A549 (cell line): ENCODE measurements around the gene ADAP2. TPM values are rescaled to one million over a fixed set of nuclear protein-coding genes. Genes with fewer than 3 reads are reported as not detected.

Experiments
- ATAC-seq, 2 experiments: fragments of 200-7000 bp in 1 of 2; fragments of >200 bp in 1 of 2; cut with Nextera tagmentation in 1 of 2; cut with Tn5 transposase in 1 of 2; 3 replicates each; pipeline versions ENCODE4 v1.8.0 to v1.9.1; 2018 to 2020; ENCODE audit warnings: mild to moderate bottlenecking in 1 of 2, moderate library complexity in 1 of 2
- CTCF ChIA-PET: fragments of 300-600 bp; sonication (Branson Sonifier 250); formaldehyde crosslinking; extraction: SDS; loops from one replicate; lab custom pipeline; 2021; ENCODE audit warnings: antibody characterized with exemption, inconsistent platforms; lab: Yijun Ruan, JAX
- POLR2A ChIA-PET: fragments of 350-600 bp; formaldehyde crosslinking; extraction: SDS; loops from one replicate; lab custom pipeline; 2021; ENCODE audit warnings: antibody characterized with exemption, inconsistent platforms; lab: Yijun Ruan, JAX
- DNase-seq, 2 experiments: peaks; one replicate each; pipeline versions ENCODE4 v3.0.0 to v3.0.0-alpha.2; 2011 to 2016; ENCODE audit warnings: low read depth in 1 of 2, low spot score in 1 of 2
- FAIRE-seq: peaks from 2 replicates; lab custom pipeline; 2011; peaks lifted over from hg19 to GRCh38; lab: Jason Lieb, UNC
- H3K27ac ChIP-seq, 2 experiments: fragments of >200 bp; sonication (Bioruptor Twin); formaldehyde crosslinking; 3 replicates each; pipeline ENCODE4 v1.5.1; 2016 to 2017
- H3K4me1 ChIP-seq: fragments of >200 bp; sonication (Bioruptor Twin); formaldehyde crosslinking; 3 replicates; pipeline ENCODE4 v1.6.1; 2016
- H3K4me2 ChIP-seq: fragments of >200 bp; sonication (Bioruptor Twin); formaldehyde crosslinking; 3 replicates; pipeline ENCODE4 v1.6.1; 2016
- H3K4me3 ChIP-seq: fragments of >200 bp; sonication (Bioruptor Twin); formaldehyde crosslinking; 3 replicates; pipeline ENCODE4 v1.5.1; 2016
- H3K9me3 ChIP-seq: fragments of >200 bp; sonication (Bioruptor Twin); formaldehyde crosslinking; 3 replicates; pipeline ENCODE4 v1.6.1; 2016
- CHD4 ChIP-seq: fragments of 200-600 bp; sonication (generic); IDR thresholded peaks from 2 replicates; pipeline ENCODE4 v1.6.1; 2016; ENCODE audit warnings: antibody characterized with exemption, mild to moderate bottlenecking, borderline replicate concordance
- EHMT2 ChIP-seq: fragments of 200-600 bp; sonication (generic); IDR thresholded peaks from 2 replicates; pipeline ENCODE4 v1.6.1; 2016; ENCODE audit warnings: antibody characterized with exemption, low read depth, mild to moderate bottlenecking, moderate library complexity
- ESRRA ChIP-seq: fragments of 150-350 bp; IDR thresholded peaks from 2 replicates; pipeline ENCODE4 v1.6.1; 2014; ENCODE audit warnings: mild to moderate bottlenecking, low read length, borderline replicate concordance
- FOSB ChIP-seq: fragments of 250-450 bp; sonication (Bioruptor Pico); IDR thresholded peaks from 2 replicates; pipeline ENCODE4 v1.5.0; 2020; ENCODE audit warnings: mild to moderate bottlenecking, moderate library complexity
- HDAC2 ChIP-seq: fragments of 200-600 bp; sonication (generic); IDR thresholded peaks from 2 replicates; pipeline ENCODE4 v1.6.1; 2016
- HEYL ChIP-seq: fragments of 250-450 bp; sonication (Bioruptor Pico); IDR thresholded peaks from 2 replicates; pipeline ENCODE4 v1.8.0; 2021; ENCODE audit warnings: mild to moderate bottlenecking, moderate library complexity
- HMGXB4 ChIP-seq: fragments of 250-450 bp; sonication (Bioruptor Pico); IDR thresholded peaks from 2 replicates; pipeline ENCODE4 v1.5.0; 2021; ENCODE audit warnings: mild to moderate bottlenecking, moderate library complexity, borderline replicate concordance
- HOXB5 ChIP-seq: fragments of 250-450 bp; sonication (Bioruptor Pico); IDR thresholded peaks from 2 replicates; pipeline ENCODE4 v1.5.0; 2020; ENCODE audit warnings: mild to moderate bottlenecking, moderate library complexity
- KDM1A ChIP-seq: fragments of 200-600 bp; sonication (generic); IDR thresholded peaks from 2 replicates; pipeline ENCODE4 v1.6.1; 2016; ENCODE audit warnings: low read depth, mild to moderate bottlenecking
- KDM5A ChIP-seq: fragments of 200-600 bp; sonication (generic); IDR thresholded peaks from 2 replicates; pipeline ENCODE4 v1.6.1; 2016; ENCODE audit warnings: antibody characterized with exemption, mild to moderate bottlenecking
- NFE2L2 ChIP-seq: fragments of 150-350 bp; conservative IDR thresholded peaks from 2 replicates; pipeline ENCODE4 v1.6.1; 2014; ENCODE audit warnings: low read length
- PBX3 ChIP-seq: IDR thresholded peaks from 2 replicates; pipeline ENCODE4 v1.6.1; 2012
- PHF8 ChIP-seq: fragments of 200-600 bp; sonication (generic); IDR thresholded peaks from 2 replicates; pipeline ENCODE4 v1.6.1; 2016; ENCODE audit warnings: low read depth, mild to moderate bottlenecking, antibody characterized with exemption, moderate library complexity, borderline replicate concordance
- POLR2AphosphoS2 ChIP-seq: conservative IDR thresholded peaks from 2 replicates; pipeline ENCODE4 v1.6.1; 2012; ENCODE audit warnings: low read length, improper control_type of control experiment, inconsistent platforms
- RARB ChIP-seq: fragments of 250-450 bp; sonication (Bioruptor Pico); IDR thresholded peaks from 2 replicates; pipeline ENCODE4 v1.8.0; 2021; ENCODE audit warnings: mild to moderate bottlenecking, moderate library complexity
- RCOR1 ChIP-seq: fragments of 150-350 bp; IDR thresholded peaks from 2 replicates; pipeline ENCODE4 v1.6.1; 2014; ENCODE audit warnings: antibody characterized with exemption, low read length, low read depth
- REST ChIP-seq: fragments of 200-600 bp; sonication (generic); IDR thresholded peaks from 2 replicates; pipeline ENCODE4 v1.6.1; 2016; ENCODE audit warnings: antibody characterized with exemption, mild to moderate bottlenecking, moderate library complexity
- SREBF2 ChIP-seq: fragments of 450-650 bp; IDR thresholded peaks from 2 replicates; pipeline ENCODE4 v1.6.1; 2014; ENCODE audit warnings: mild to moderate bottlenecking, moderate library complexity
- TFCP2L1 ChIP-seq: fragments of 250-450 bp; sonication (Bioruptor Pico); IDR thresholded peaks from 2 replicates; pipeline ENCODE4 v1.5.0; 2021; ENCODE audit warnings: mild to moderate bottlenecking
- TP53 ChIP-seq: fragments of 250-450 bp; sonication (Bioruptor Pico); IDR thresholded peaks from 2 replicates; pipeline ENCODE4 v1.5.0; 2021; ENCODE audit warnings: mild to moderate bottlenecking, moderate library complexity
- ZC3H11A ChIP-seq: fragments of 450-650 bp; IDR thresholded peaks from 2 replicates; pipeline ENCODE4 v1.6.1; 2014; ENCODE audit warnings: antibody characterized with exemption, mild to moderate bottlenecking
- ZFP36 ChIP-seq: fragments of 450-650 bp; IDR thresholded peaks from 2 replicates; pipeline ENCODE4 v1.6.1; 2014; ENCODE audit warnings: borderline replicate concordance; ENCODE audit not compliant: partially characterized antibody
- WGBS: methylation state at CpG from one replicate; pipeline ENCODE4 v1.1.6; 2017; ENCODE audit errors: missing lambda C conversion rate; 5-methylcytosine and 5-hydroxymethylcytosine counted together
- polyA plus RNA-seq, 4 experiments: library from polyadenylated mRNA; depleted of rRNA in 3 of 4; stranded (reverse); fragments of >200 nt; fragmentation: RNase III in 1 of 4; extraction: RNeasy Plus Mini Kit Qiagen cat#74134 plus additional on column Dnase treatment in 1 of 4; gene quantifications; 2 replicates in 3 of 4; 3 replicates in 1 of 4; pipeline ENCODE4 v1.2.3, GENCODE V29; 2011 to 2017

The ADAP2 gene
- polyA plus RNA-seq, 2 of the 4 experiments (the other 2 are of a cell fraction): 3.9 to 4.5 TPM

- ATAC-seq (no peak), DNase-seq (no peak), FAIRE-seq (peak; percentile 70)
- Histone ChIP-seq H3K27ac (no peak overlapping the region), H3K9me3 (no peaks in the 10 kb centered on the region), H3K4me2 (no peak overlapping the region), H3K4me1 (0 out of 3 replicates have a peak, but pooled peaks cover 3% of the 10 kb centered on the region), H3K4me3 (no peak overlapping the region)
- CTCF ChIA-PET: interaction anchor here (0.8 to 1.7 kb wide), 4 partner anchors 8 to 56 kb away, joined by 3 to 10 read pairs (median 6); partner anchors contain the start of gene TEFM
- WGBS: 47% methylated on average over 5 of the region's 5 CpGs
- POLR2A ChIA-PET: interaction anchor here (1.0 kb wide), 2 partner anchors 10 to 55 kb away, joined by 3 to 5 read pairs; partner anchors contain the start of genes RNF135 and TEFM
- TF ChIP-seq TFCP2L1 (CRISPR knock-in tag) (no peak), REST (no peak), PHF8 (no peak), PBX3 (no peak), RCOR1 (no peak), NFE2L2 (no peak), ZC3H11A (no peak), CHD4 (no peak)
These were observed 5.7 kb upstream of the ADAP2 start for GRCh38 chr17:30915833-30916611.

GRCh38 chr17:30917050-30917449 lies 4.7 kb upstream of the ADAP2 start:
- H3K27ac ChIP-seq: no peak overlapping the region
- H3K4me2 ChIP-seq: no peak overlapping the region
- CTCF ChIA-PET: interaction anchor here (0.6 to 2.1 kb wide), 4 partner anchors 11 to 298 kb away, joined by 3 to 6 read pairs (median 4); no protein-coding TSS in a partner anchor
- ATAC-seq (no peak), FAIRE-seq (no peak), DNase-seq (no peak)
- POLR2A ChIA-PET: interaction anchor here (1.0 to 1.1 kb wide), 2 partner anchors 10 to 54 kb away, joined by 3 to 4 read pairs; partner anchors contain the start of gene RNF135
- TF ChIP-seq POLR2AphosphoS2: no peak
- TF ChIP-seq TFCP2L1 (CRISPR knock-in tag): no peak
- no peak for TF ChIP-seq ZFP36
- no peak for TF ChIP-seq HOXB5 (CRISPR knock-in tag)
- TF ChIP-seq SREBF2: no peak
- no peak for TF ChIP-seq HMGXB4 (CRISPR knock-in tag)
- TF ChIP-seq FOSB (CRISPR knock-in tag): no peak
- TF ChIP-seq HDAC2: no peak
- no peak for TF ChIP-seq HEYL (CRISPR knock-in tag)
- TF ChIP-seq ESRRA: no peak
- TF ChIP-seq TP53 (CRISPR knock-in tag): no peak
- no peak for TF ChIP-seq PHF8
- TF ChIP-seq KDM5A: no peak
- TF ChIP-seq KDM1A: no peak
- no peak for TF ChIP-seq RARB (CRISPR knock-in tag)
- TF ChIP-seq EHMT2: no peak
- H3K9me3 ChIP-seq: no peaks in the 10 kb centered on the region
- no peak overlapping the region for H3K4me3 ChIP-seq
- H3K4me1 ChIP-seq: 0 out of 3 replicates have a peak, but pooled peaks cover 5% of the 10 kb centered on the region
